Measurements from ENCODE around the gene PLK3.

DNA sequence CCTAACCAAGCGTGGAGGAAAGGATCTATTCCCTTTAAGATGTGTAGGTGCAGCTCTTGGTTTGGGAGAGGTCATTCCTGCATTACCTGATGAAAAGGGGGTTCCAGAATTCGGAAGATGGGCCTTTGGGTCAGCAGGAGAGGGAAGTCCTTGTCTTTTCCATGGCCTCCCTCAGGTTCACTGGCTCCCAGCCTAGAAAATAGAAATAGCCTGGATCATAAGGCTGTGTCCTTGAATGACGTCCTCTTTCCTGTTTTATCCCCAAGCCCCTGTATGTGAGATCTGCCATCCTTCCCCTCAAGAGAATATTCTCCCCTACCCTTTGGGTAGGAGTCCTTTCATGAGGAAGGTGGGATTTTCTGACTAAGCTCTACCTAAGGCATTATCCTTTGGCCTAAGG lies 39.3 kb upstream of the PLK3 start:
- no peak for TF ChIP-seq EZH2phosphoT487 (IDR thresholded peaks at IDR 0.05; ENCODE audit: insufficient read depth, low read depth)
- TF ChIP-seq EZH2 (IDR thresholded peaks at IDR 0.05; ENCODE audit: insufficient read depth, poor library complexity, severe bottlenecking) = no peak
